HUES64 (cell line): ENCODE measurements around the gene ELMO1.

Source experiments
- H3K27ac ChIP-seq: 2 replicates; pipeline ENCODE4 v1.7.0; 2013; ENCODE audit warnings: low read depth, low read length, inconsistent platforms
- H3K27me3 ChIP-seq: 2 replicates; pipeline ENCODE4 v1.6.1; 2013; ENCODE audit warnings: mild to moderate bottlenecking, low read length; ENCODE audit not compliant: insufficient read depth
- H3K36me3 ChIP-seq: 2 replicates; pipeline ENCODE4 v1.6.1; 2013; ENCODE audit warnings: mild to moderate bottlenecking, low read length; ENCODE audit not compliant: insufficient read depth
- H3K4me1 ChIP-seq: 2 replicates; pipeline ENCODE4 v1.6.1; 2013; ENCODE audit warnings: mild to moderate bottlenecking, low read length, moderate library complexity; ENCODE audit not compliant: insufficient read depth
- H3K4me3 ChIP-seq: 2 replicates; pipeline ENCODE4 v1.5.1; 2013; ENCODE audit warnings: mild to moderate bottlenecking, low read length, moderate library complexity
- H3K9ac ChIP-seq: 2 replicates; pipeline ENCODE4 v1.6.1; 2013; ENCODE audit warnings: mild to moderate bottlenecking, low read depth, low read length
- H3K9me3 ChIP-seq: 2 replicates; pipeline ENCODE4 v1.6.1; 2013; ENCODE audit warnings: low read depth, low read length; ENCODE audit not compliant: insufficient read depth
- WGBS: fragments of 150-250, 120-280 bp; methylation state at CpG from one replicate; pipeline ENCODE4 v1.1.7; 2013; ENCODE audit warnings: missing lambda C conversion rate; 5-methylcytosine and 5-hydroxymethylcytosine counted together

Gene ELMO1

DNA sequence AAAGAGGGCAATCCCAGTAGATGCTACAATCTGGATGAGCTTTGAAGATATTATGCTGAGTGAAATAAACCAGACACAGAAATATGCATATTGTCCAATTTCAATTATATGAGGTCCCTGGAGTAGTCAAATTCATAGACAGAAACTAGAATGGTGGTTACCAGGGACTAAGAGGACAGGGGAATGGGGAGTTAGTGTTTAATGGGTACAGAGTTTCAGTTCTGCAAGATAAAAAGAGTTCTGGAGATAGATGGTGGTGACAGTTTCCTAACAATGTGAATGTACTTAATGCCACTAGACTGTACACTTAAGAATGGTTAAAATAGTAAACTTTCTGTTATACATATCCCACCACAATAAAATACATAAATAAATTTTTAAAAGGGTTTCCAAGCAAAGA lies 236.6 kb downstream of the ELMO1 start:
- Histone ChIP-seq H3K4me3 (no peak overlapping the region), H3K27me3 (no peaks in the 10 kb centered on the region), H3K27ac (no peak overlapping the region), H3K9ac (no peak overlapping the region), H3K9me3 (no peaks in the 10 kb centered on the region), H3K36me3 (peaks cover 2% of the 10 kb centered on the region; the same call in 1 of the 2 replicates), H3K4me1 (peaks cover 21% of the 10 kb centered on the region)

DNA sequence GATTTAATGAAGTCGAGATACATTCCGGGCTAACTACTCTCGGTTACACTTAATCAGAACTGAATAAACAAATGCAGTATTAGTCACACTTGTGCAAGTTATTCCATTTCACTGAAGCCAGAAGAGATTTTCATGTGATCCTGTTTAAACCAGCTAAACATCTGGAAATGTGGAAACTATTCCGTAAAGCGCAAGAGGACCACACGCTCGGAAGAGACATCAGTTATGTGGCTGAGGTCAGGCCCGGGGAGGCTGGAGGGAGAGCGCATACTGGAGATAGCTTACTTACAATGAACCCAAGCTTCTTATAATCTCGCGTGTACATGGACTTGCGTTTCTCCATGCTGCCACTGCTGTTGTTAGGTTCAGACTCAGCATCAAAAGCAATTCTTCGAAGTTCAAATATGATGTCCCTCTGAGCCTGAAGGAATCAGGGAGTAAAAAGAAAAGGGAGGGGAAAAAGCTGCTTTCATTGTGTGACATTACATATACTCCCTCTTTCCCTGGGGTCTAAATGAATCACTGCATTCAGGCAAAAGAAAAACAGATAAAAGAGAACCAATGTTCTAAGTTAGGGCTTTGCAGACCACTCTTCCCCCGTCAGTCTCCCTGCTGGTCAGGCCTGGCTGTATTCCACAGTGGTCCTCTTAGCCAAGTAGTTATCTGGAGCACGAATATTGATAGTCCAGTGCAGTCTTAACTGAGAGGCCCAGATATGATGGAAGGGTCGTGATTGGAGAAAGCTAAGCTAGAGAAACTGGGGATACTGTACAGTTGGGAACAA lies 237.4 kb downstream of the ELMO1 start:
- Histone ChIP-seq H3K9me3 (no peaks in the 10 kb centered on the region), H3K9ac (no peak overlapping the region), H3K36me3 (peaks cover 2% of the 10 kb centered on the region; the same call in 1 of the 2 replicates), H3K4me1 (peaks cover 14% of the 10 kb centered on the region), H3K27me3 (no peaks in the 10 kb centered on the region), H3K4me3 (no peak overlapping the region), H3K27ac (no peak overlapping the region)
- 94% methylated on average over 16 of the region's 16 CpGs for WGBS

DNA sequence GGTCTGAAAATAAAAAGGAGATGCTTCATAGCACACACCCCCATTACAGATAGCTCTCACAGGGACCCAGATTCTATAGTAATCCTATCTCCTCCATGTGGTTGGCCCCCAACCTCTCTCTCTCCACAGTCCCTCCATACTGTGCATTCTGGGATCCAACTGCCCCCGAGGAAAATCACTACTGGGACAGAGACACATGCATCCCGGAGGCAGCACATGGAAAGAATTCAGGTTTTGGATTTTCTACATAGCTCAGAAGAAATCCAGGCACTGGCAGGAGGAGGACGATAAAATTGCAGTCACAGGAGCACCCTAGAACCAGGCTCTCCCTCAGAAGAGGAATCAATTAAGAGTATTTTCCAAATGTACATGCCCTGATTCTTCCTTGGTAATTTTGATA lies 239.5 kb downstream of the ELMO1 start:
- no peak overlapping the region for H3K4me3 ChIP-seq
- no peaks in the 10 kb centered on the region for H3K27me3 ChIP-seq
- no peaks in the 10 kb centered on the region for H3K4me1 ChIP-seq
- H3K9ac ChIP-seq = no peak overlapping the region
- H3K9me3 ChIP-seq = no peaks in the 10 kb centered on the region
- H3K27ac ChIP-seq = no peak overlapping the region
- WGBS = 90% methylated on average over 3 of the region's 3 CpGs
- peaks cover 2% of the 10 kb centered on the region; the same call in 1 of the 2 replicates for H3K36me3 ChIP-seq

DNA sequence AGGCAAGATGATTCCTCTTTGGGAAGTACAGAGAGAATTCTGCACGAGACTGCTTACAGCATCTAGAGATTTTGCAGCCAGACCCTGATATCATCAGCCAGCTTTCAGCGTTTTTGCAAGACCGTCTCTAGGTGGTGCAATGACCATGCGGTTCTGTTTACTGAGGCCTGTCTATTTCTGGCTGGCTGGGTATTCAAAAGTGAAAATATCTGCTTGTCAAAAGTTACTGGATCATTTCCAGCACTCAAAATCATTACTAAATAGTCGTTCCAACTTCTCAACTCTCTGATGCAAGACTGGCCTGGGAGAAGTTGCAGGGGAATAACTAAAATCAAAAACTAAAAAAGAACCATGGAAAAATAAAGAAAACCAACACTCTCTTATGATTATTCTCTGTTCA lies 240.1 kb downstream of the ELMO1 start:
- H3K9ac ChIP-seq = no peak overlapping the region
- no peak overlapping the region for H3K27ac ChIP-seq
- H3K27me3 ChIP-seq = no peaks in the 10 kb centered on the region
- no peaks in the 10 kb centered on the region for H3K4me1 ChIP-seq
- H3K36me3 ChIP-seq = peaks cover 2% of the 10 kb centered on the region; the same call in 1 of the 2 replicates
- H3K4me3 ChIP-seq = no peak overlapping the region
- WGBS = 45% methylated on average over 5 of the region's 5 CpGs
- H3K9me3 ChIP-seq = no peaks in the 10 kb centered on the region

DNA sequence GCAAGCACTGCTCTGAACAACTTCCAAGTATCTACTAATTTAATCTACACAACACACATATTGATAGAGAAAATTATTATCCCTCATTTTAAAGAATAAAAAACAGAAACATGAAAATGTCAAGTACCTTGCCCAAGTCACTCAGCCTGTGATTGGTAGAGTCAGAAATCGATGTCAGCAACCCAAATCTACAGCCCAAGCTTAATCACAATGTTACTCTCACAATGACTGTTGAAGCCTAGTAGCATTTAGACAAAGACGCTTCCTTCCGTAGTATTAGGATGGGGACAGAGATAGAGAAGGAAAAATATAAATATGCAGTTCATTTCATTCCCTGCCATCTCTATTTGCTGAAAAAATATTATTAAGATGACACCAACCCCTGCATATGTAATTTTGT lies 242.5 kb downstream of the ELMO1 start:
- no peaks in the 10 kb centered on the region for H3K9me3 ChIP-seq
- H3K4me3 ChIP-seq = no peak overlapping the region
- H3K27me3 ChIP-seq = no peaks in the 10 kb centered on the region
- no peak overlapping the region for H3K27ac ChIP-seq
- no peaks in the 10 kb centered on the region for H3K4me1 ChIP-seq
- 93% methylated on average over 1 of the region's 3 CpGs for WGBS
- no peak overlapping the region for H3K9ac ChIP-seq
- H3K36me3 ChIP-seq = peaks cover 2% of the 10 kb centered on the region; the same call in 1 of the 2 replicates

DNA sequence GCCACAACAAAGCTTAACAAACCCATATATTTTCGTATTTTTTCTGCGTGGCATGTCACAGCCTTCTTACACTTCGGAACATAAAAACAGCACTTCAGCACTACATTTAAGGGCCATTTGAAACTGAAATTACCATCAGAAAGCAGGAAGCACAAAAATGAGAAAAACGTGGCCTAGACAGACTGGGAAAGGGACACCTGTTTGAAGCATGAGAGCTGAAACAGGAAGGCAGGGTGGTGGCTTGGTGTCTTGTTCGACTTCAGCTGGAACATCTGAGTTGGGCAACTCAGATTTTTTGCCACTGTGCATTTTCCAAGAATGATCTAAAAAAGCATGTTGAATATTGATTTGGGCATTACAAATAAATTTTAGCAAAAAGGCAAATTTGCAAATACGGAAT lies 243.2 kb downstream of the ELMO1 start:
- Histone ChIP-seq H3K4me1 (no peaks in the 10 kb centered on the region), H3K9ac (no peak overlapping the region), H3K27me3 (no peaks in the 10 kb centered on the region), H3K27ac (no peak overlapping the region), H3K36me3 (no peaks in the 10 kb centered on the region), H3K9me3 (no peaks in the 10 kb centered on the region), H3K4me3 (no peak overlapping the region)
- 96% methylated on average over 6 of the region's 6 CpGs for WGBS

DNA sequence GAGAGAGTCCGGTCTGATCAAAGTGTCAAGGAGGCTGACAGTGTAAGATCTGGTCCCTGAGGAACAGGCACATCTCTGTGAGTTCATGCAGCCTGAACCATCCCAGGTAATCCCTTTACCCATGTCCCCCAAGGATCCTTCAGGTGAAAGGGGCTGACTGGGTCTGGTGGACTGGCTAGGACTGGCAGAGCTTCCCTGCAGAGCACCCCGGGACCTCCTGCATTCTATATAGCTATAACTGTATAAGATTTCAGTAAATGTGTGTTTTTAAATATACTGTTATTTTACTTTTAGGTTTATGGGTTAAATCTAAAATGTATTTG lies 246.8 kb downstream of the ELMO1 start:
- 32% methylated on average over 1 of the region's 2 CpGs for WGBS
- no peaks in the 10 kb centered on the region for H3K4me1 ChIP-seq
- no peaks in the 10 kb centered on the region for H3K9me3 ChIP-seq
- H3K27ac ChIP-seq = no peak overlapping the region
- H3K9ac ChIP-seq = no peak overlapping the region
- no peaks in the 10 kb centered on the region for H3K36me3 ChIP-seq
- H3K4me3 ChIP-seq = no peak overlapping the region
- H3K27me3 ChIP-seq = no peaks in the 10 kb centered on the region

DNA sequence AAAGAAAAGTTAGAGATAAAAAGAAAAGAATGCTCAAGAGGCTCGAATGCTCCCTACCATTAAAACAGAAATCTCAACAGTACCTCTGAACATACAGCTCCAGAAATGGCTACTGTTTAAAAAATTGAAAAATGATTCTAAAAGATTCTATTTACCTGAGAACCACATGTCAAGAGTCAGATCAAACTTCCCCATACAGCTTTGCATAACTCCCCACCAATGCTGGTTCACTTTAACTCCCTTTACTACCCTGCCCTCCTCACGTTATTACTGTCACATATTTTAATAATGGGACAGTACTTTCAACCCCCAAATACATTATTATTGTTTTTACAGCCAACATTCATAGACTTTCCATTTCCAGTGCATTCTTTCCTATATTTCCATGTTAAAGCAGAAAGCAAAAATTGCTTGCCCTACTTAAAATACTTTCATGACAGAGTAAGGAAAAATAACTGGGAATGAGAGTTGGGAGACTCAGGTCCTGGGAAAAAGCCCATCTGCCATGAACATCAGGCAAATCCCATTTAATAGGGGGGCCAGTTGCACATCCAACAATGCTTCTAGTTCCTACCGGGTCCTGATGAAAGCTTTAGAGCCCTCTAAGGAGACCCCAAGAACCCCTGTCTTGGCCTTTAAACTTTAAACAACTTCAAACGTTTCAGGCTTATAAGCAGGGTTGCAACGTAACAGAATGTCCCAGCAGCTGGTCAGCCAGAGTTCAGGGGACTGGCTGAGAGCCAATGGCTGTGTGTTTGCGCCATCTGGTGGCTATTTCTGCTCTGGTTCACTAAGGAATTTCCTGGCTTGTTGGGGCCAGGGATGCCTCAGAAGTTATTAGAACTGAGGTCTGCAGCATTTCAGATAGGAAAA lies 247.4 kb downstream of the ELMO1 start:
- no peak overlapping the region for H3K9ac ChIP-seq
- H3K27me3 ChIP-seq = no peaks in the 10 kb centered on the region
- 34% methylated on average over 5 of the region's 6 CpGs for WGBS
- no peaks in the 10 kb centered on the region for H3K4me1 ChIP-seq
- no peaks in the 10 kb centered on the region for H3K36me3 ChIP-seq
- H3K27ac ChIP-seq = no peak overlapping the region
- no peaks in the 10 kb centered on the region for H3K9me3 ChIP-seq
- H3K4me3 ChIP-seq = no peak overlapping the region

DNA sequence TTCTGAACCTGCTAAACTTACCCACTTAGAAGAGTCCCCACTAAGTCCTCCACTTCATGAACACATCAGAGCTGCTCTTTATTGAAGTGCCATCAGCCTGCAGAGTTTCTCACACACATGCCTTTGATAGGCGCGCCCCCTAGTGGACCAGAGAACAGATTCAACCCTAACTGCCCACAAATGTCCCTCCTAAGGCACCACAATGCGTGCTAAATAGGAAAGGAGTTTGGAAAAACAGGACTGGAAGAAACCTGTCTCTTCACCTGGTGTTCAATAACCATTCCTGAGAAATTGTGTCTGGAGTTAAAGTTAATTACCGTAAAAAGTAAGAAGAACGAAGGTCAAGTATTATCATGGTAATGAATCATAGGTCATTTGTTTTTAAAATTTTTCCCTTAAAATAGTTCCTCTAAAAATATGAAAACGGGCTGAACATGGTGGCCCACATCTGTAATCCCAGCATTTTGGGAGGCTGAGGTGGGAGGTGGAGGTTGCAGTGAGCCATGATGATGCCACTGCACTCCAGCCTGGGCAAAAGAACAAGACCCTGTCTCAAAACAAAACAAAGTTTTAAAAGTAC lies 249.7 kb downstream of the ELMO1 start:
- H3K4me1 ChIP-seq = no peaks in the 10 kb centered on the region
- H3K36me3 ChIP-seq = no peaks in the 10 kb centered on the region
- no peak overlapping the region for H3K9ac ChIP-seq
- WGBS = 19% methylated on average over 3 of the region's 6 CpGs
- H3K9me3 ChIP-seq = no peaks in the 10 kb centered on the region
- no peaks in the 10 kb centered on the region for H3K27me3 ChIP-seq
- H3K4me3 ChIP-seq = no peak overlapping the region
- H3K27ac ChIP-seq = no peak overlapping the region

DNA sequence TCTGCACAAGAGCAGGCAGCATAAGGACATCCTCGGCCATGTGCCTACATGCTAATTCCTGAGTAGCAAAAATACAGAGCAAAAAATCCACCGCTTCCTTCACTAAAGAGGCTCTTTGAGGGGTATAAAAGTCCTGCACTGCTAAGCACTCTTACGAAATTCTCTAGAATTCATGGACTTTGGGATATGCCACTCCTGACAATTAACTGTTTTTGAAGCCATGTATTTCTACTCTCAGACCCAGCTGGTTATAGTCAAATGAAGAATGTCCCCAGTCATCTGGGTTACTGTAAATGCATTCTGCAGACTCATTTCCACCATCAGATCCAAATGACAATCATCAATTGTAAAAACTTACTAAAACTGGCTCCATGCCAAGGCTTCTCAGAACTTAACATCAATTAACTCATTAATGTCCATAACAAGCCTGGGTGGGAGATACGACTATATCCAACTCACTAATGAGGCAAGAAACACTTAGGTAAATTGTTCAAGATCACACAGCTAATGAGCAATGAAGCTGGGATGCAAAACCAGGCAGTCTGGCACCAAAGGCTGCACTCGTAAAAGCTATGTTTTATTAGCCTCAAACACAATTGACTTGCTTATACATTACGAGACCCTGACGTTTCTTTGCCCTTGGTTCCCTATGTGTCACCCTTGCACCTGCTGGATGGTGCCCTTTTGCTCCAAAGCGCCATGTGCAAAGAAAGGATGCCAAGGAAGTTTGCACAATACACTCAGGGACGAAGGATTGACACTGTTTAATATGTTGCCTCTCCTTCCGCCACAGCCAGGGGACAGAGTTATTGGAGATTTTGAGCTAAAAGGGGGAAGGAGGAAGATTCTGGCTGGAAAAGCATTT lies 250.4 kb downstream of the ELMO1 start:
- Histone ChIP-seq H3K27me3 (no peaks in the 10 kb centered on the region), H3K27ac (no peak overlapping the region), H3K36me3 (no peaks in the 10 kb centered on the region), H3K9ac (no peak overlapping the region), H3K9me3 (no peaks in the 10 kb centered on the region), H3K4me3 (no peak overlapping the region), H3K4me1 (no peaks in the 10 kb centered on the region)
- 95% methylated on average over 10 of the region's 10 CpGs for WGBS
